ENCODE data around the gene ITGAX.

Gene ITGAX

GRCh38 chr16:31363721-31364120, 8.7 kb downstream of the ITGAX start:
- H3K36me3 ChIP-seq (ENCODE audit: insufficient read depth, low read length) = no peaks in the 10 kb centered on the region
- no peak overlapping the region for H3K27ac ChIP-seq (ENCODE audit: low read depth, low read length)
- H3K9ac ChIP-seq (ENCODE audit: low read length) = no peak overlapping the region
- no peak overlapping the region for H3K4me3 ChIP-seq (ENCODE audit: low read depth in 1 of 2, low read length in 2 of 2)
- no peaks in the 10 kb centered on the region for H3K4me1 ChIP-seq (ENCODE audit: insufficient read depth, low read length)
- no peaks in the 10 kb centered on the region for H3K9me3 ChIP-seq (ENCODE audit: low read length)
- H3K27me3 ChIP-seq (ENCODE audit: control insufficient read depth in 1 of 2, insufficient read depth in 2 of 2, low read length in 2 of 2) = no peaks in the 10 kb centered on the region

- Histone ChIP-seq H3K27me3 (ENCODE audit: control insufficient read depth in 1 of 2, insufficient read depth in 2 of 2, low read length in 2 of 2) (no peaks in the 10 kb centered on the region), H3K36me3 (ENCODE audit: insufficient read depth, low read length) (no peaks in the 10 kb centered on the region), H3K27ac (ENCODE audit: low read depth, low read length) (no peak overlapping the region), H3K4me1 (ENCODE audit: insufficient read depth, low read length) (no peaks in the 10 kb centered on the region), H3K9ac (ENCODE audit: low read length) (no peak overlapping the region), H3K9me3 (ENCODE audit: low read length) (no peaks in the 10 kb centered on the region), H3K4me3 (ENCODE audit: low read depth in 1 of 2, low read length in 2 of 2) (no peak overlapping the region)
These were observed 9.4 kb downstream of the ITGAX start for GRCh38 chr16:31364421-31364820.

- no peak overlapping the region for H3K9ac ChIP-seq (ENCODE audit: low read length)
- no peaks in the 10 kb centered on the region for H3K27me3 ChIP-seq (ENCODE audit: control insufficient read depth in 1 of 2, insufficient read depth in 2 of 2, low read length in 2 of 2)
- no peak overlapping the region for H3K4me3 ChIP-seq (ENCODE audit: low read depth in 1 of 2, low read length in 2 of 2)
- no peak overlapping the region for H3K27ac ChIP-seq (ENCODE audit: low read depth, low read length)
- H3K4me1 ChIP-seq (ENCODE audit: insufficient read depth, low read length) = no peaks in the 10 kb centered on the region
- no peaks in the 10 kb centered on the region for H3K36me3 ChIP-seq (ENCODE audit: insufficient read depth, low read length)
- no peaks in the 10 kb centered on the region for H3K9me3 ChIP-seq (ENCODE audit: low read length)
These were observed 10.3 kb downstream of the ITGAX start for GRCh38 chr16:31365131-31365865.

GRCh38 chr16:31367853-31368252, 12.9 kb downstream of the ITGAX start:
- Histone ChIP-seq H3K27me3 (ENCODE audit: control insufficient read depth in 1 of 2, insufficient read depth in 2 of 2, low read length in 2 of 2) (no peaks in the 10 kb centered on the region), H3K27ac (ENCODE audit: low read depth, low read length) (no peak overlapping the region), H3K4me3 (ENCODE audit: low read depth in 1 of 2, low read length in 2 of 2) (no peak overlapping the region)

GRCh38 chr16:31371008-31371407, 16.0 kb downstream of the ITGAX start:
- no peaks in the 10 kb centered on the region for H3K9me3 ChIP-seq (ENCODE audit: low read length)
- H3K27ac ChIP-seq (ENCODE audit: low read depth, low read length) = no peak overlapping the region
- H3K36me3 ChIP-seq (ENCODE audit: insufficient read depth, low read length) = no peaks in the 10 kb centered on the region
- H3K27me3 ChIP-seq (ENCODE audit: control insufficient read depth in 1 of 2, insufficient read depth in 2 of 2, low read length in 2 of 2) = no peaks in the 10 kb centered on the region
- H3K4me3 ChIP-seq (ENCODE audit: low read depth in 1 of 2, low read length in 2 of 2) = no peak overlapping the region
- no peak overlapping the region for H3K9ac ChIP-seq (ENCODE audit: low read length)
- H3K4me1 ChIP-seq (ENCODE audit: insufficient read depth, low read length) = no peaks in the 10 kb centered on the region

More at GRCh38 chr16:31367853-31368252, 12.9 kb downstream of the ITGAX start:
- Histone ChIP-seq H3K36me3 (ENCODE audit: insufficient read depth, low read length) (no peaks in the 10 kb centered on the region), H3K9me3 (ENCODE audit: low read length) (no peaks in the 10 kb centered on the region), H3K4me1 (ENCODE audit: insufficient read depth, low read length) (no peaks in the 10 kb centered on the region), H3K9ac (ENCODE audit: low read length) (no peak overlapping the region)

- no peaks in the 10 kb centered on the region for H3K4me1 ChIP-seq (ENCODE audit: insufficient read depth, low read length)
- no peaks in the 10 kb centered on the region for H3K27me3 ChIP-seq (ENCODE audit: control insufficient read depth in 1 of 2, insufficient read depth in 2 of 2, low read length in 2 of 2)
- no peak overlapping the region for H3K4me3 ChIP-seq (ENCODE audit: low read depth in 1 of 2, low read length in 2 of 2)
- no peaks in the 10 kb centered on the region for H3K36me3 ChIP-seq (ENCODE audit: insufficient read depth, low read length)
- no peak overlapping the region for H3K27ac ChIP-seq (ENCODE audit: low read depth, low read length)
- H3K9me3 ChIP-seq (ENCODE audit: low read length) = no peaks in the 10 kb centered on the region
- no peak overlapping the region for H3K9ac ChIP-seq (ENCODE audit: low read length)
These were observed 16.9 kb downstream of the ITGAX start for GRCh38 chr16:31371619-31372484.

- Histone ChIP-seq H3K9ac (ENCODE audit: low read length) (no peak overlapping the region), H3K36me3 (ENCODE audit: insufficient read depth, low read length) (no peaks in the 10 kb centered on the region), H3K27me3 (ENCODE audit: control insufficient read depth in 1 of 2, insufficient read depth in 2 of 2, low read length in 2 of 2) (no peaks in the 10 kb centered on the region), H3K9me3 (ENCODE audit: low read length) (no peaks in the 10 kb centered on the region), H3K4me1 (ENCODE audit: insufficient read depth, low read length) (no peaks in the 10 kb centered on the region), H3K27ac (ENCODE audit: low read depth, low read length) (no peak overlapping the region), H3K4me3 (ENCODE audit: low read depth in 1 of 2, low read length in 2 of 2) (no peak overlapping the region)
These were observed 18.3 kb downstream of the ITGAX start for GRCh38 chr16:31373235-31373634.

GRCh38 chr16:31375231-31375630, 20.3 kb downstream of the ITGAX start:
- Histone ChIP-seq H3K36me3 (ENCODE audit: insufficient read depth, low read length) (no peaks in the 10 kb centered on the region), H3K27ac (ENCODE audit: low read depth, low read length) (no peak overlapping the region), H3K9me3 (ENCODE audit: low read length) (no peaks in the 10 kb centered on the region)

GRCh38 chr16:31376705-31377104, 21.7 kb downstream of the ITGAX start:
- Histone ChIP-seq H3K9ac (ENCODE audit: low read length) (no peak overlapping the region), H3K27ac (ENCODE audit: low read depth, low read length) (no peak overlapping the region), H3K4me1 (ENCODE audit: insufficient read depth, low read length) (no peaks in the 10 kb centered on the region), H3K9me3 (ENCODE audit: low read length) (no peaks in the 10 kb centered on the region), H3K36me3 (ENCODE audit: insufficient read depth, low read length) (no peaks in the 10 kb centered on the region), H3K27me3 (ENCODE audit: control insufficient read depth in 1 of 2, insufficient read depth in 2 of 2, low read length in 2 of 2) (no peaks in the 10 kb centered on the region), H3K4me3 (ENCODE audit: low read depth in 1 of 2, low read length in 2 of 2) (no peak overlapping the region)

More at GRCh38 chr16:31375231-31375630, 20.3 kb downstream of the ITGAX start:
- Histone ChIP-seq H3K9ac (ENCODE audit: low read length) (no peak overlapping the region), H3K4me1 (ENCODE audit: insufficient read depth, low read length) (no peaks in the 10 kb centered on the region), H3K4me3 (ENCODE audit: low read depth in 1 of 2, low read length in 2 of 2) (no peak overlapping the region), H3K27me3 (ENCODE audit: control insufficient read depth in 1 of 2, insufficient read depth in 2 of 2, low read length in 2 of 2) (no peaks in the 10 kb centered on the region)

GRCh38 chr16:31377210-31377903, 22.4 kb downstream of the ITGAX start:
- Histone ChIP-seq H3K27ac (ENCODE audit: low read depth, low read length) (no peak overlapping the region), H3K27me3 (ENCODE audit: control insufficient read depth in 1 of 2, insufficient read depth in 2 of 2, low read length in 2 of 2) (no peaks in the 10 kb centered on the region), H3K4me1 (ENCODE audit: insufficient read depth, low read length) (no peaks in the 10 kb centered on the region), H3K9ac (ENCODE audit: low read length) (no peak overlapping the region), H3K4me3 (ENCODE audit: low read depth in 1 of 2, low read length in 2 of 2) (no peak overlapping the region), H3K36me3 (ENCODE audit: insufficient read depth, low read length) (no peaks in the 10 kb centered on the region), H3K9me3 (ENCODE audit: low read length) (no peaks in the 10 kb centered on the region)

GRCh38 chr16:31380201-31380600, 25.2 kb downstream of the ITGAX start:
- Histone ChIP-seq H3K4me1 (ENCODE audit: insufficient read depth, low read length) (no peaks in the 10 kb centered on the region), H3K9me3 (ENCODE audit: low read length) (no peaks in the 10 kb centered on the region), H3K27ac (ENCODE audit: low read depth, low read length) (no peak overlapping the region), H3K27me3 (ENCODE audit: control insufficient read depth in 1 of 2, insufficient read depth in 2 of 2, low read length in 2 of 2) (no peaks in the 10 kb centered on the region), H3K9ac (ENCODE audit: low read length) (no peak overlapping the region), H3K36me3 (ENCODE audit: insufficient read depth, low read length) (no peaks in the 10 kb centered on the region), H3K4me3 (ENCODE audit: low read depth in 1 of 2, low read length in 2 of 2) (no peak overlapping the region)
